Activated CD4-positive, alpha-beta T cell treated with anti-CD3 and anti-CD28 coated beads for 36 hours (primary cell): ENCODE results near the gene ARHGAP33. TPM values are rescaled to one million over a fixed set of nuclear protein-coding genes. Genes with fewer than 3 reads are reported as not detected.

Source experiments
- ATAC-seq: fragments of 200-7000 bp; cut with Tn5 transposase; one replicate; pipeline ENCODE4 v1.10.0; 2021; ENCODE audit warnings: mild to moderate bottlenecking, moderate library complexity
- CTCF ChIA-PET: fragments of 350-600 bp; sonication (Branson Sonifier 250); formaldehyde crosslinking; loops from one replicate; lab custom pipeline; 2021; ENCODE audit warnings: antibody characterized with exemption; lab: Charles Lee
- POLR2A ChIA-PET: fragments of 350-600 bp; sonication (Branson Sonifier 250); formaldehyde crosslinking; loops from one replicate; lab custom pipeline; 2021; ENCODE audit warnings: antibody characterized with exemption, inconsistent platforms; lab: Charles Lee
- DNase-seq: peaks from one replicate; pipeline ENCODE4 v3.0.0-alpha.2; 2020
- H3K27ac Mint-ChIP-seq: one replicate; pipeline ENCODE4 v1.8.0; 2021; ENCODE audit warnings: mixed read lengths
- H3K27me3 Mint-ChIP-seq: one replicate; pipeline ENCODE4 v1.8.0; 2021; ENCODE audit warnings: mixed read lengths
- H3K36me3 Mint-ChIP-seq: one replicate; pipeline ENCODE4 v1.8.0; 2021; ENCODE audit warnings: low read depth, mixed read lengths
- H3K4me1 Mint-ChIP-seq: one replicate; pipeline ENCODE4 v1.8.0; 2021; ENCODE audit warnings: mixed read lengths
- H3K4me3 Mint-ChIP-seq: one replicate; pipeline ENCODE4 v1.8.0; 2021; ENCODE audit warnings: mild to moderate bottlenecking, moderate library complexity, mixed read lengths
- H3K9me3 Mint-ChIP-seq: one replicate; pipeline ENCODE4 v1.8.0; 2021; ENCODE audit warnings: low read depth, mixed read lengths
- intact Hi-C, 2 experiments: fragments of 100-400 bp; cut with DNase I in 1 of 2; cut with micrococcal nuclease in 1 of 2; formaldehyde crosslinking; loops; one replicate each; pipeline versions ENCODE4 v1.14.2 to v1.15.1; 2022 to 2024; cut with DNase I, micrococcal nuclease
- total RNA-seq, 2 experiments: library from RNA; stranded (reverse); gene quantifications; one replicate each; pipeline ENCODE4 v1.2.3, GENCODE V29; 2021

Gene ARHGAP33
- total RNA-seq, 2 experiments from 2014 or later: 27.8 to 35.2 TPM

DNA sequence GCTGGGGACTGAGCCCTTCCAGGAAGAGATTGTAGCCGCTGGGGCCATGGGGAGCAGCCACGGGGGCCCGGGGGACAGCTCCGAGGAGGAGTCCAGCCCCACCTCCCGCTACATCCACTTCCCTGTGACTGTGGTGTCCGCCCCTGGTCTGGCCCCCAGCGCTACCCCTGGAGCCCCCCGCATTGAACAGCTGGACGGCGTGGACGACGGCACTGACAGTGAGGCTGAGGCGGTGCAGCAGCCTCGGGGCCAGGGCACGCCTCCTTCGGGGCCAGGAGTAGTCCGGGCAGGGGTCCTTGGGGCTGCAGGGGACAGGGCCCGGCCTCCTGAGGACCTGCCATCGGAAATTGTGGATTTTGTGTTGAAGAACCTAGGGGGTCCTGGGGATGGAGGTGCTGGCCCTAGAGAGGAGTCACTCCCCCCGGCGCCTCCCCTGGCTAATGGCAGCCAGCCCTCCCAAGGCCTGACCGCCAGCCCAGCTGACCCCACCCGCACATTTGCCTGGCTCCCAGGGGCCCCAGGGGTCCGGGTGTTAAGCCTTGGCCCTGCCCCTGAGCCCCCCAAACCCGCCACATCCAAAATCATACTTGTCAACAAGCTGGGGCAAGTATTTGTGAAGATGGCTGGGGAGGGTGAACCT, 42.7 kb upstream of the ARHGAP33 start:
- POLR2A ChIA-PET: interaction anchor here (0.7 kb wide), 1 partner anchor 14 kb away, joined by 4 read pairs; no protein-coding TSS in a partner anchor
- Mint-ChIP-seq H3K4me3 (no peak overlapping the region), H3K36me3 (peaks cover 49% of the 10 kb centered on the region), H3K9me3 (no peaks in the 10 kb centered on the region), H3K27ac (no peak overlapping the region), H3K27me3 (no peaks in the 10 kb centered on the region), H3K4me1 (no peaks in the 10 kb centered on the region)
- CTCF ChIA-PET: no interaction called here
- no peak for DNase-seq
- no peak for ATAC-seq
- intact Hi-C loops: no loop called here

DNA sequence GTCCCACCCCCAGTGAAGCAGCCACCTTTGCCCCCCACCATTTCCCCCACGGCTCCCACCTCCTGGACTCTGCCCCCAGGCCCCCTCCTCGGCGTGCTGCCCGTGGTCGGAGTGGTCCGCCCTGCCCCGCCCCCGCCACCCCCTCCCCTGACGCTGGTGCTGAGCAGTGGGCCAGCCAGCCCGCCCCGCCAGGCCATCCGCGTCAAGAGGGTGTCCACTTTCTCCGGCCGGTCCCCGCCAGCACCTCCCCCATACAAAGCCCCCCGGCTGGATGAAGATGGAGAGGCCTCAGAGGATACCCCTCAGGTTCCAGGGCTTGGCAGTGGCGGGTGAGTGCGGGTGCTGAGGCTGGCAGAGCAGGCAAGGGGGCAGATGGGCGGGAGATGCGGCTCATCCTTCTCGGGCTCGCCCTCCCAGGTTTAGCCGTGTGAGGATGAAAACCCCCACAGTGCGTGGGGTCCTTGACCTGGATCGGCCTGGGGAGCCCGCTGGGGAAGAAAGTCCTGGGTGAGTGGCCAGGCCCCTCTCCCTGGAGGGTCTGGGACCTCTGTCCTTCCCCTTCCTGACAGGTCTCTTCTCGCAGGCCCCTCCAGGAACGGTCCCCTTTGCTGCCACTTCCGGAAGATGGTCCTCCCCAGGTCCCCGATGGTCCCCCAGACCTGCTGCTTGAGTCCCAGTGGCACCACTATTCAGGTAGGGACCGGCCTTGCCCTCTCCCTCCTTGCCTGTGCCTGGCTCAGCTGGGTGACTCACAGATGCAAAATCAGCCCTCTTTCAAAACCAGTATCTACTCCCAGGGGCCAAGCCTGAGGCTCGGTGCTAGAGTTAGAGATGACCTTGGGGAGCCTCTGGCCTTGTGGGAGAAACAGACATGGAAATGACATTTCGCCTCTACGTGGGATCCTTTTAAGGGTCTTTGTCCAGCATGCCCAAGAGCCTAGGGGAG, 41.9 kb upstream of the ARHGAP33 start:
- CTCF ChIA-PET: no interaction called here
- intact Hi-C loops: no loop called here
- no peak for ATAC-seq
- Mint-ChIP-seq H3K9me3 (no peaks in the 10 kb centered on the region), H3K27ac (peak overlapping the region; percentile 4), H3K4me1 (no peaks in the 10 kb centered on the region), H3K36me3 (peaks cover 53% of the 10 kb centered on the region), H3K27me3 (no peaks in the 10 kb centered on the region), H3K4me3 (no peak overlapping the region)
- no peak for DNase-seq
- POLR2A ChIA-PET: no interaction called here

- Mint-ChIP-seq H3K27me3 (no peaks in the 10 kb centered on the region), H3K4me3 (no peak overlapping the region), H3K4me1 (no peaks in the 10 kb centered on the region), H3K9me3 (no peaks in the 10 kb centered on the region), H3K27ac (no peak overlapping the region), H3K36me3 (peaks cover 49% of the 10 kb centered on the region)
- POLR2A ChIA-PET: no interaction called here
- ATAC-seq (no peak), DNase-seq (no peak)
- intact Hi-C loops: no loop called here
- CTCF ChIA-PET: no interaction called here
Observed at GRCh38 chr19:35734273-35734672, 41.1 kb upstream of the ARHGAP33 start.

DNA sequence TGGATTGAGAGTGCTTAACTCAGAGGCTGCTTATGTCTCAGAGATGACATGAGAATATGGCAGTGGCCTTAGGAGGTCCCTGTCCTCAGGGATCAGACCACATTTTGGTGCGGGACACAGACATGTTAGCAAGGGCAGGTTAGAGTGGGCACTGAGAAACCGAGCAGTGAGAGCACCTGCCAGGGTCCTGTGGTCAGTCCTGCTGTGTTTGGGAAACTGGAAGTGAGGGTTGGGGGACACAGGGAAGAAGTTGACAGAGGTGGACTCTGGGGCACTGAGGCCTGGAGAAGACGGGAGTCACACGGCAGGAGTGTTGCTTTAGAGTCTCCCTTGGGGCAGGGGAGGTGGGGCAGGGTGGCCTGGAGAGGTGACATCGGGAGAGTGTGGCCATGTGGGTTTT, 40.5 kb upstream of the ARHGAP33 start:
- peak overlapping the region; percentile 14 for H3K27ac Mint-ChIP-seq
- intact Hi-C loops: no loop called here
- H3K9me3 Mint-ChIP-seq: no peaks in the 10 kb centered on the region
- ATAC-seq (no peak), DNase-seq (no peak)
- ChIA-PET POLR2A (no interaction called here), CTCF (no interaction called here)
- peaks cover 3% of the 10 kb centered on the region for H3K4me1 Mint-ChIP-seq
- H3K4me3 Mint-ChIP-seq: no peak overlapping the region
- no peaks in the 10 kb centered on the region for H3K27me3 Mint-ChIP-seq
- peaks cover 45% of the 10 kb centered on the region for H3K36me3 Mint-ChIP-seq

DNA sequence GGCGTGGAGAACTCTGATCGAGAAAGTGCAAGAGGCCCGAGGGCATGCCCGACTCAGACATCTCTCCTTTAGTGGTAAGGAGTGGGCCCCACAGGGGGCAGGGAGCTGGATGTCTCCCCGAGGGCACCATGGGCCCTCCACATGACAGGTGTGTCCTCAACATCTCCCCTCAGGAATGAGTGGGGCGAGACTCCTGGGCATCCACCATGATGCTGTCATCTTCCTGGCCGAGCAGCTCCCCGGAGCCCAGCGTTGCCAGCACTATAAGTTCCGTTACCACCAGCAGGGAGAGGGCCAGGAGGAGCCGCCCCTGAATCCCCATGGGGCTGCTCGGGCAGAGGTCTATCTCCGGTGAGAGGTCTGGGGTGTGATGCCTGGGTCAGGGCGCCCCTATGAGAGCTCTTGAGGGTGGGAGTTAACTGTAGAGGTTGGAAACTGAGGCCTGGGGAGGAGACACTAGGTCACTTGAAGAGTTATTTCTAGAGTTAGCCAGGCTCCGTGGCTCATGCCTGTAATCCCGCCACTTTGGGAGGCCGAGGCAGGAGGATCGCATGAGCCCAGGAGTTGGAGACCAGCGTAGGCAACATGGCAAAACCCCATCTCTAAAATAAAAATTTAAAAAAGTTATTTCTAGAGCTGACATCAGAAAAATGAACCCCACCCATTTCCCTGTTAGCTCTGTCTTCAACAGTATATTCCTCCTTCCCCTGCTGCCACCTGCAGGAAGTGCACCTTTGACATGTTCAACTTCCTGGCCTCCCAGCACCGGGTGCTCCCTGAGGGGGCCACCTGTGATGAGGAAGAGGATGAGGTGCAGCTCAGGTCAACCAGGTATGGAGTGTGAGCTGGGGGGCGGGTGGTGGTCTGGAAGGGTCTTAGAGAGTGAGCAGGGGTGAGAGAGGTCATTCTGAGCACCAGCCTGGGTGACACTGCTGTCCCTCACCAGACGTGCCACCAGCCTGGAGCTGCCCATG, 38.2 kb upstream of the ARHGAP33 start:
- intact Hi-C loops: no loop called here
- H3K27ac Mint-ChIP-seq: peak overlapping the region; percentile 52
- H3K27me3 Mint-ChIP-seq: no peaks in the 10 kb centered on the region
- peak; percentile 62 for DNase-seq
- no peaks in the 10 kb centered on the region for H3K9me3 Mint-ChIP-seq
- peaks cover 36% of the 10 kb centered on the region for H3K36me3 Mint-ChIP-seq
- ChIA-PET POLR2A (interaction anchor here (1.4 kb wide), 1 partner anchor 35 kb away, joined by 6 read pairs; no protein-coding TSS in a partner anchor), CTCF (interaction anchor here (0.6 to 1.9 kb wide), 10 partner anchors 11 to 170 kb away, joined by 3 to 6 read pairs (median 3); partner anchors contain the start of gene LIN37)
- H3K4me1 Mint-ChIP-seq: peaks cover 5% of the 10 kb centered on the region
- ATAC-seq: no peak
- H3K4me3 Mint-ChIP-seq: no peak overlapping the region

- intact Hi-C loops: no loop called here
- H3K4me3 Mint-ChIP-seq: no peak overlapping the region
- H3K9me3 Mint-ChIP-seq: no peaks in the 10 kb centered on the region
- H3K27me3 Mint-ChIP-seq: no peaks in the 10 kb centered on the region
- no peak for ATAC-seq
- peaks cover 13% of the 10 kb centered on the region for H3K4me1 Mint-ChIP-seq
- DNase-seq: no peak
- CTCF ChIA-PET: interaction anchor here (0.6 to 1.9 kb wide), 5 partner anchors 18 to 168 kb away, joined by 3 to 6 read pairs (median 4); no protein-coding TSS in a partner anchor
- H3K36me3 Mint-ChIP-seq: peaks cover 44% of the 10 kb centered on the region
- POLR2A ChIA-PET: interaction anchor here (1.4 kb wide), 1 partner anchor 36 kb away, joined by 6 read pairs; no protein-coding TSS in a partner anchor
- peak overlapping the region; percentile 45 for H3K27ac Mint-ChIP-seq
Observed at GRCh38 chr19:35738021-35738886, 37.1 kb upstream of the ARHGAP33 start.

DNA sequence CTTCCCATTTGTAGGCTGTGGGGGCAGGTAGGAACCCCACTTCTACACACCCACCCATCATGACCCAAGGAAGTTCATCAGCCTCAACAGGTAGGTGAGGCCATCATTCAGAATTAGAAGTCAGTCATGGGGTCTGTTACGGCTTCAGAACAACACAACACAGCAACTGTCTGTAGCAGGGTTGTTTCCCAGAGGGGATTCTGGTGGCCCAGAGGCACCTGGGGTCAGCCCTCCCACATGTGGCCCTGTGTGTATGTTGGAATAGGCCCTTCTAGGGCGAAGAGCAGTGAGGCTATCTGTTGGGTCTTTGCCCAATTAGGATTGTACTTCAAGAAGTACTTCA, 36.5 kb upstream of the ARHGAP33 start:
- ChIA-PET CTCF (interaction anchor here (2.2 kb wide), 1 partner anchor 26 kb away, joined by 14 read pairs; no protein-coding TSS in a partner anchor), POLR2A (interaction anchor here (0.6 kb wide), 1 partner anchor 20 kb away, joined by 3 read pairs; no protein-coding TSS in a partner anchor)
- H3K9me3 Mint-ChIP-seq: no peaks in the 10 kb centered on the region
- H3K4me1 Mint-ChIP-seq: peaks cover 19% of the 10 kb centered on the region
- ATAC-seq (no peak), DNase-seq (no peak)
- no peak overlapping the region for H3K4me3 Mint-ChIP-seq
- H3K27me3 Mint-ChIP-seq: no peaks in the 10 kb centered on the region
- intact Hi-C loops: no loop called here
- peaks cover 45% of the 10 kb centered on the region for H3K36me3 Mint-ChIP-seq
- H3K27ac Mint-ChIP-seq: peak overlapping the region; percentile 45

- ChIA-PET CTCF (interaction anchor here (0.6 to 2.2 kb wide), 5 partner anchors 12 to 275 kb away, joined by 3 to 14 read pairs (median 4); partner anchors contain the start of gene ALKBH6), POLR2A (interaction anchor here (0.6 to 1.3 kb wide), 3 partner anchors 9 to 37 kb away, joined by 3 read pairs; no protein-coding TSS in a partner anchor)
- intact Hi-C loops: loop anchor here (1.0 to 10.0 kb wide), 14 partner anchors 19 to 595 kb away; partner anchors contain the start of genes APLP1 (in 1 of the 2), ARHGAP33 (in 1 of the 2), ETV2 (in 1 of the 2) and FXYD7 (in 1 of the 2)
- peaks cover 47% of the 10 kb centered on the region for H3K36me3 Mint-ChIP-seq
- H3K4me3 Mint-ChIP-seq: peak overlapping the region; percentile 82
- no peaks in the 10 kb centered on the region for H3K27me3 Mint-ChIP-seq
- ATAC-seq (no peak), DNase-seq (no peak)
- peaks cover 25% of the 10 kb centered on the region for H3K4me1 Mint-ChIP-seq
- no peaks in the 10 kb centered on the region for H3K9me3 Mint-ChIP-seq
- no peak overlapping the region for H3K27ac Mint-ChIP-seq
Observed at GRCh38 chr19:35739275-35740107, 35.9 kb upstream of the ARHGAP33 start.

GRCh38 chr19:35740108-35740422, 35.3 kb upstream of the ARHGAP33 start:
- ChIA-PET CTCF (interaction anchor here (0.6 to 2.2 kb wide), 8 partner anchors 9 to 274 kb away, joined by 3 to 14 read pairs (median 3); partner anchors contain the start of genes ALKBH6 and HAUS5), POLR2A (interaction anchor here (0.6 to 1.3 kb wide), 8 partner anchors 10 to 50 kb away, joined by 3 to 6 read pairs (median 4); no protein-coding TSS in a partner anchor)
- H3K27me3 Mint-ChIP-seq: no peaks in the 10 kb centered on the region
- DNase-seq: no peak
- intact Hi-C loops: loop anchor here (1.0 to 10.0 kb wide), 14 partner anchors 18 to 595 kb away; partner anchors contain the start of genes APLP1 (in 1 of the 2), ARHGAP33 (in 1 of the 2), ETV2 (in 1 of the 2) and FXYD7 (in 1 of the 2)
- peaks cover 26% of the 10 kb centered on the region for H3K4me1 Mint-ChIP-seq
- peak; percentile 1 for ATAC-seq
- H3K27ac Mint-ChIP-seq: no peak overlapping the region
- peaks cover 52% of the 10 kb centered on the region for H3K36me3 Mint-ChIP-seq
- H3K4me3 Mint-ChIP-seq: peak overlapping the region; percentile 82
- no peaks in the 10 kb centered on the region for H3K9me3 Mint-ChIP-seq
